ENCODE results near the gene GPX6. TPM values are rescaled to one million over a fixed set of nuclear protein-coding genes. Genes with fewer than 3 reads are reported as not detected.
"Not testable (repeated sequence)": the region's sequence is repeated elsewhere in the genome, so short reads cannot be mapped to it uniquely, and the experiment has no call there.

The GPX6 gene
- total RNA-seq, 1 experiment from 2014 or later, result not detected

DNA sequence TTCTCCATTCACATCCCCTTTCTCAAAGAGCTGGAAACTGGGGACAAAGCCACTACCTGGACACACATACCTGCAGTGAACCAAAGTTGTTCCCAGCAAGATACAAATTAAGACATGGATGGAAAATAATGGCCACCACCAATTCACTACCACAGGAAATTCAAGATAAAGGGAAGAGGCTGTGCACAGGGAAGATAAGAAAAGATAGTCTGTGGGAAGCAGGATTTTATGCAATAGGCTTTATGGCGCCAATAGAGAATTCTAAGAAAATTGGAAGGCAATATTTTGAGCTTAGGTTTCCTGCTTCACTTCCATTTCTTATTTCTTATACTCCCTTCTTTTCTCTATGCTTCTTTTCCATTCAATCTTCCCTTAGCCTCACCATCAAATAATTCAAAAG is 9.9 kb downstream of the GPX6 start:
- no CpG with 5 or more reads among the region's 1 CpG for WGBS (ENCODE audit: extremely low coverage, insufficient read length, low lambda C conversion rate)
- no peak overlapping the region for H3T11ph ChIP-seq (ENCODE audit: low read length)
- no peak overlapping the region for H3K27ac ChIP-seq (ENCODE audit: insufficient read length, low read depth, low read length)
- H3K4me1 Mint-ChIP-seq, result peaks cover 20 to 30% of the 10 kb centered on the region in 2 experiments
- H3K27ac Mint-ChIP-seq, result no peak overlapping the region
- no peak overlapping the region for H2BK12ac ChIP-seq (ENCODE audit: insufficient read length, low read depth, low read length)
- H2BK15ac ChIP-seq (ENCODE audit: low read depth, low read length), result no peak overlapping the region
- no peak overlapping the region for H3K18ac ChIP-seq (ENCODE audit: insufficient read length, low read depth, low read length)
- no peaks in the 10 kb centered on the region for H3K23me2 ChIP-seq (ENCODE audit: insufficient read length, low read depth, low read length, poor library complexity, severe bottlenecking)
- no peak overlapping the region for H2AK5ac ChIP-seq (ENCODE audit: insufficient read length, low read length)
- H3K56ac ChIP-seq (ENCODE audit: insufficient read length, low read depth, low read length), result no peak overlapping the region
- H3K79me1 ChIP-seq (ENCODE audit: insufficient read depth, low read depth, low read length, poor library complexity, severe bottlenecking), result no peaks in the 10 kb centered on the region
- no peaks in the 10 kb centered on the region for H3K27me3 ChIP-seq (ENCODE audit: insufficient read depth, low read length)
- peaks cover 0 to 6% (median 0%) of the 10 kb centered on the region in 3 experiments; a peak in 2 of 7 replicates for H3K36me3 Mint-ChIP-seq (ENCODE audit: insufficient read depth in 1 of 3, low read depth in 3 of 3)
- H3K4me1 ChIP-seq (ENCODE audit: insufficient read depth, low read length), result peaks cover 10% of the 10 kb centered on the region; the same call in 1 of the 2 replicates
- H3K27me3 Mint-ChIP-seq (ENCODE audit: low read depth), result no peaks in the 10 kb centered on the region; the same call in 1 of the 2 replicates
- no peak overlapping the region for H4K8ac ChIP-seq (replicated peaks; ENCODE audit: insufficient read length, low read depth, low read length)
- TF ChIP-seq, protein P1, sequence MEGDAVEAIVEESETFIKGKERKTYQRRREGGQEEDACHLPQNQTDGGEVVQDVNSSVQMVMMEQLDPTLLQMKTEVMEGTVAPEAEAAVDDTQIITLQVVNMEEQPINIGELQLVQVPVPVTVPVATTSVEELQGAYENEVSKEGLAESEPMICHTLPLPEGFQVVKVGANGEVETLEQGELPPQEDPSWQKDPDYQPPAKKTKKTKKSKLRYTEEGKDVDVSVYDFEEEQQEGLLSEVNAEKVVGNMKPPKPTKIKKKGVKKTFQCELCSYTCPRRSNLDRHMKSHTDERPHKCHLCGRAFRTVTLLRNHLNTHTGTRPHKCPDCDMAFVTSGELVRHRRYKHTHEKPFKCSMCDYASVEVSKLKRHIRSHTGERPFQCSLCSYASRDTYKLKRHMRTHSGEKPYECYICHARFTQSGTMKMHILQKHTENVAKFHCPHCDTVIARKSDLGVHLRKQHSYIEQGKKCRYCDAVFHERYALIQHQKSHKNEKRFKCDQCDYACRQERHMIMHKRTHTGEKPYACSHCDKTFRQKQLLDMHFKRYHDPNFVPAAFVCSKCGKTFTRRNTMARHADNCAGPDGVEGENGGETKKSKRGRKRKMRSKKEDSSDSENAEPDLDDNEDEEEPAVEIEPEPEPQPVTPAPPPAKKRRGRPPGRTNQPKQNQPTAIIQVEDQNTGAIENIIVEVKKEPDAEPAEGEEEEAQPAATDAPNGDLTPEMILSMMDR (conservative IDR thresholded peaks at IDR 0.05), result no peak
- no peak overlapping the region for H2BK5ac ChIP-seq (ENCODE audit: insufficient read length, low read length)
- no peak for DNase-seq
- no peaks in the 10 kb centered on the region for H3K79me2 ChIP-seq (ENCODE audit: insufficient read depth, low read length)
- no peak overlapping the region for H4K91ac ChIP-seq (ENCODE audit: insufficient read length, low read depth, low read length)
- peaks cover 9 to 11% of the 10 kb centered on the region in 2 experiments; a peak in 3 of 5 replicates for H3K9me3 Mint-ChIP-seq
- no peak overlapping the region for H3K4ac ChIP-seq (ENCODE audit: low read depth, low read length)
- H4K5ac ChIP-seq (ENCODE audit: insufficient read length, low read depth, low read length), result no peak overlapping the region
- no peak overlapping the region for H3K4me3 Mint-ChIP-seq
- H2BK20ac ChIP-seq (ENCODE audit: low read depth, low read length, poor library complexity, severe bottlenecking), result no peak overlapping the region
- H3K23ac ChIP-seq (ENCODE audit: insufficient read length, low read depth, low read length), result no peak overlapping the region
- H3K14ac ChIP-seq (ENCODE audit: insufficient read depth, low read length), result no peak overlapping the region
- no peak overlapping the region for H2AFZ ChIP-seq (ENCODE audit: low read length)
- no peaks in the 10 kb centered on the region for H4K20me1 ChIP-seq (ENCODE audit: control insufficient read depth, insufficient read depth, insufficient read length)
- H3K4me2 ChIP-seq (ENCODE audit: insufficient read depth, insufficient read length, low read length), result no peak overlapping the region
- H3K9ac ChIP-seq (ENCODE audit: extremely low read depth, insufficient read length, low read length), result no peak overlapping the region
- H2BK120ac ChIP-seq (ENCODE audit: low read depth, low read length, poor library complexity, severe bottlenecking), result no peak overlapping the region
- H3K9me3 ChIP-seq (ENCODE audit: control insufficient read depth, low read depth, low read length), result no peaks in the 10 kb centered on the region

DNA sequence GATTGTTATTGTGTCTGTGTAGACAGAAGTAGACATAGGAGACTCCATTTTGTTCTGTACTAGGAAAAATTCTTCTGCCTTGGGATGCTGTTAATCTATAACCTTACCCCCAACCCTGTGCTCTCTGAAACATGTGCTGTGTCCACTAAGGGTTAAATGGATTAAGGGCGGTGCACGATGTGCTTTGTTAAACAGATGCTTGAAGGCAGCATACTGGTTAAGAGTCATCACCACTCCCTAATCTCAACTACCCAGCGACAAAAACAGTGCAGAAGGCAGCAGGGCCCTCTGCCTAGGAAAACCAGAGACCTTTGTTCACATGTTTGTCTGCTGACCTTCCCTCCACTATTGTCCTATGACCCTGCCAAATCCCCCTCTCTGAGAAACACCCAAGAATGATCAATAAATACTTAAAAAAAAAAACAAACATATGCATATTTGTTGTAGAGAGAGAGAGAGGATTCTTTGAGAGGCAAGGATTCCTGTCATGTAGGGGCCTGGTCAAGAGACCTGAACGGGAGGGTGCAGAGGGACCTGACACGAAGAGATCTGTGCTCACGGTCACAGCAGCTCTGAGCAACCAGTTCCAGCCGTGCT is 12.8 kb downstream of the GPX6 start:
- not testable (repeated sequence) for H2BK5ac ChIP-seq (ENCODE audit: insufficient read length, low read length); H3K14ac ChIP-seq (ENCODE audit: insufficient read depth, low read length); H3K4ac ChIP-seq (ENCODE audit: low read depth, low read length); H2AK5ac ChIP-seq (ENCODE audit: insufficient read length, low read length); H3T11ph ChIP-seq (ENCODE audit: low read length); H3K23ac ChIP-seq (ENCODE audit: insufficient read length, low read depth, low read length); H3K36me3 Mint-ChIP-seq (ENCODE audit: insufficient read depth in 1 of 3, low read depth in 3 of 3); H4K91ac ChIP-seq (ENCODE audit: insufficient read length, low read depth, low read length); H4K5ac ChIP-seq (ENCODE audit: insufficient read length, low read depth, low read length); H3K79me1 ChIP-seq (ENCODE audit: insufficient read depth, low read depth, low read length, poor library complexity, severe bottlenecking); H2BK12ac ChIP-seq (ENCODE audit: insufficient read length, low read depth, low read length); H3K4me2 ChIP-seq (ENCODE audit: insufficient read depth, insufficient read length, low read length); H3K4me3 Mint-ChIP-seq; H3K56ac ChIP-seq (ENCODE audit: insufficient read length, low read depth, low read length); H3K18ac ChIP-seq (ENCODE audit: insufficient read length, low read depth, low read length); H2BK15ac ChIP-seq (ENCODE audit: low read depth, low read length); H3K79me2 ChIP-seq (ENCODE audit: insufficient read depth, low read length); H2BK120ac ChIP-seq (ENCODE audit: low read depth, low read length, poor library complexity, severe bottlenecking); H3K27ac ChIP-seq (ENCODE audit: insufficient read length, low read depth, low read length); H4K8ac ChIP-seq (replicated peaks; ENCODE audit: insufficient read length, low read depth, low read length); H4K20me1 ChIP-seq (ENCODE audit: control insufficient read depth, insufficient read depth, insufficient read length); DNase-seq; H3K23me2 ChIP-seq (ENCODE audit: insufficient read length, low read depth, low read length, poor library complexity, severe bottlenecking); H2BK20ac ChIP-seq (ENCODE audit: low read depth, low read length, poor library complexity, severe bottlenecking); H3K27me3 ChIP-seq (ENCODE audit: insufficient read depth, low read length); H3K27me3 Mint-ChIP-seq (ENCODE audit: low read depth); H3K9ac ChIP-seq (ENCODE audit: extremely low read depth, insufficient read length, low read length); H3K9me3 ChIP-seq (ENCODE audit: control insufficient read depth, low read depth, low read length); H2AFZ ChIP-seq (ENCODE audit: low read length)
- H3K9me3 Mint-ChIP-seq, result peaks cover 9 to 11% of the 10 kb centered on the region in 2 experiments; a peak in 3 of 5 replicates
- WGBS (ENCODE audit: extremely low coverage, insufficient read length, low lambda C conversion rate), result no CpG with 5 or more reads among the region's 7 CpGs
- peak overlapping the region in 1 of 3 experiments; percentile 31; a peak in 1 of 7 replicates for H3K27ac Mint-ChIP-seq
- peaks cover 23 to 30% of the 10 kb centered on the region in 2 experiments for H3K4me1 Mint-ChIP-seq
- H3K4me1 ChIP-seq (ENCODE audit: insufficient read depth, low read length), result peaks cover 10% of the 10 kb centered on the region; the same call in 1 of the 2 replicates

All from H9 (cell line).